Testis (tissue), 3 donors: ENCODE results near the gene SLC39A3. TPM values are rescaled to one million over a fixed set of nuclear protein-coding genes. Genes with fewer than 3 reads are reported as not detected.
A peak's percentile ranks its signal among the peaks of the same experiment; 100 is the strongest.

ENCODE experiments used
- DNase-seq: peaks from one replicate; pipeline ENCODE4 v3.0.0-alpha.2; 2019
- H3K27ac ChIP-seq, 2 donors: fragments of 200-600 bp; sonication (generic); one replicate each; pipeline ENCODE4 v1.5.1; 2019
- H3K27me3 ChIP-seq: fragments of 200-600 bp; sonication (generic); one replicate; pipeline ENCODE4 v1.5.1; 2019
- H3K36me3 ChIP-seq: fragments of 200-600 bp; sonication (generic); one replicate; pipeline ENCODE4 v1.5.1; 2017; ENCODE audit warnings: low read depth; ENCODE audit errors: missing control alignments
- H3K4me1 ChIP-seq: fragments of 200-600 bp; sonication (generic); one replicate; pipeline ENCODE4 v1.5.1; 2019
- H3K4me3 ChIP-seq, 2 donors: fragments of 200-600 bp; sonication (generic); one replicate each; pipeline ENCODE4 v1.5.1; 2017 to 2019
- H3K9me3 ChIP-seq: fragments of 200-600 bp; sonication (generic); one replicate; pipeline ENCODE4 v1.5.1; 2017
- CTCF ChIP-seq, 3 experiments: fragments of 450-650 bp in 2 of 3; fragments of 200-600 bp in 1 of 3; sonication (generic) in 1 of 3; IDR thresholded peaks; one replicate each; pipeline ENCODE4 v1.5.1; 2016 to 2019; ENCODE audit warnings: antibody characterized with exemption in 3 of 3, mild to moderate bottlenecking in 2 of 3, moderate library complexity in 1 of 3
- POLR2A ChIP-seq: fragments of 450-650 bp; IDR thresholded peaks from one replicate; pipeline ENCODE4 v1.6.1; 2017; ENCODE audit warnings: antibody characterized with exemption, mild to moderate bottlenecking, moderate library complexity
- WGBS, 2 donors: methylation state at CpG; one replicate each; pipeline ENCODE4 v1.1.5; 2018; 5-methylcytosine and 5-hydroxymethylcytosine counted together
- intact Hi-C: fragments of 100-400 bp; cut with DNase I; formaldehyde crosslinking; loops from one replicate; pipeline ENCODE4 v1.15.1; 2023; ENCODE audit warnings: low total_unique reads
- polyA plus RNA-seq: library from polyadenylated mRNA; stranded (reverse); fragments of 350-450 nt; fragmentation: Illumina TruSeq; extraction: RNeasy Lipid Tissue Mini Kit (QIAGEN cat#74804); gene quantifications from one replicate; pipeline ENCODE4 v1.2.3, GENCODE V29; 2014; ENCODE audit warnings: low read depth, low replicate concordance; ENCODE audit not compliant: insufficient read depth
- total RNA-seq, 2 donors: library from RNA; depleted of rRNA; stranded (reverse); fragments of >200 nt; gene quantifications; one replicate each; pipeline ENCODE4 v1.2.3, GENCODE V29; 2016

Gene SLC39A3
- total and polyA plus RNA-seq, 3 donors from 2014 or later = 126 to 198 (median 160) TPM

- DNase-seq = no peak
- WGBS, 2 donors = 57 to 72% methylated on average over 8 to 14 of the region's 14 CpGs
- H3K27me3 ChIP-seq = no peaks in the 10 kb centered on the region
- no peaks in the 10 kb centered on the region for H3K36me3 ChIP-seq
- peak overlapping the region in 1 of 2 donors; percentile 24 for H3K27ac ChIP-seq
- TF ChIP-seq CTCF (IDR thresholded peaks at IDR 0.05) (no peak), POLR2A (no peak)
- intact Hi-C loops = no loop called here
- no peaks in the 10 kb centered on the region for H3K9me3 ChIP-seq
- no peak overlapping the region for H3K4me3 ChIP-seq
- H3K4me1 ChIP-seq = peaks cover 24% of the 10 kb centered on the region
Observed at GRCh38 chr19:2779121-2779740, 39.4 kb upstream of the SLC39A3 start.

GRCh38 chr19:2777952-2778683, 38.3 kb upstream of the SLC39A3 start:
- TF ChIP-seq CTCF (IDR thresholded peaks at IDR 0.05) = no peak
- no peak for TF ChIP-seq POLR2A
- intact Hi-C loops = no loop called here
- H3K9me3 ChIP-seq = no peaks in the 10 kb centered on the region
- 91 to 96% methylated on average over 15 to 19 of the region's 19 CpGs for WGBS, 2 donors
- no peaks in the 10 kb centered on the region for H3K36me3 ChIP-seq
- no peak overlapping the region for H3K4me3 ChIP-seq
- H3K27me3 ChIP-seq = no peaks in the 10 kb centered on the region
- peaks cover 23% of the 10 kb centered on the region for H3K4me1 ChIP-seq
- no peak for DNase-seq
- no peak overlapping the region for H3K27ac ChIP-seq

- TF ChIP-seq CTCF (IDR thresholded peaks at IDR 0.05) (no peak), POLR2A (no peak)
- Histone ChIP-seq H3K4me3 (no peak overlapping the region), H3K9me3 (no peaks in the 10 kb centered on the region), H3K27ac (peak overlapping the region in 1 of 2 donors; percentile 72), H3K27me3 (no peaks in the 10 kb centered on the region), H3K36me3 (no peaks in the 10 kb centered on the region), H3K4me1 (peaks cover 16% of the 10 kb centered on the region)
- 82 to 84% methylated on average over 29 of the region's 29 CpGs for WGBS, 2 donors
- peak; percentile 36 for DNase-seq
- intact Hi-C loops = no loop called here
Observed at GRCh38 chr19:2775556-2776430, 36.0 kb upstream of the SLC39A3 start.

- Histone ChIP-seq H3K27me3 (no peaks in the 10 kb centered on the region), H3K36me3 (no peaks in the 10 kb centered on the region), H3K4me3 (no peak overlapping the region), H3K9me3 (no peaks in the 10 kb centered on the region), H3K27ac (peak overlapping the region in 1 of 2 donors; percentile 72), H3K4me1 (peaks cover 21% of the 10 kb centered on the region)
- intact Hi-C loops = no loop called here
- 74 to 81% methylated on average over 15 to 24 of the region's 24 CpGs for whole genome bisulfite sequencing, 2 donors
- no peak for TF ChIP-seq POLR2A
- TF ChIP-seq CTCF (IDR thresholded peaks at IDR 0.05) = no peak
- no peak for DNase-seq
Observed at GRCh38 chr19:2774953-2775555, 35.2 kb upstream of the SLC39A3 start.
